Glutamatergic neuron (in vitro differentiated cells): ENCODE measurements around the gene ARIH2. TPM values are rescaled to one million over a fixed set of nuclear protein-coding genes. Genes with fewer than 3 reads are reported as not detected.

ENCODE experiments used
- DNase-seq: peaks from one replicate; pipeline ENCODE4 v3.0.0; 2022
- H3K27ac Mint-ChIP-seq: one replicate; pipeline ENCODE4 v1.8.0; 2020; ENCODE audit warnings: mild to moderate bottlenecking, mixed read lengths, inconsistent platforms; ENCODE audit not compliant: unreplicated experiment
- H3K27me3 Mint-ChIP-seq: one replicate; pipeline ENCODE4 v1.8.0; 2020; ENCODE audit warnings: mild to moderate bottlenecking, moderate library complexity, mixed read lengths, inconsistent platforms; ENCODE audit not compliant: unreplicated experiment
- H3K36me3 Mint-ChIP-seq: one replicate; pipeline ENCODE4 v1.8.0; 2020; ENCODE audit warnings: mild to moderate bottlenecking, mixed read lengths, inconsistent platforms; ENCODE audit not compliant: unreplicated experiment
- H3K4me1 Mint-ChIP-seq: one replicate; pipeline ENCODE4 v1.8.0; 2020; ENCODE audit warnings: mild to moderate bottlenecking, low read depth, mixed read lengths, inconsistent platforms; ENCODE audit not compliant: unreplicated experiment
- H3K4me3 Mint-ChIP-seq: one replicate; pipeline ENCODE4 v1.8.0; 2020; ENCODE audit warnings: mild to moderate bottlenecking, mixed read lengths, inconsistent platforms; ENCODE audit not compliant: unreplicated experiment
- H3K9me3 Mint-ChIP-seq: one replicate; pipeline ENCODE4 v1.8.0; 2020; ENCODE audit warnings: mild to moderate bottlenecking, moderate library complexity, mixed read lengths, inconsistent platforms; ENCODE audit not compliant: unreplicated experiment
- CTCF ChIP-seq: fragments of 200-600 bp; sonication (generic); IDR thresholded peaks from one replicate; pipeline ENCODE4 v1.5.0; 2021; ENCODE audit not compliant: partially characterized antibody, unreplicated experiment
- total RNA-seq: library from RNA; stranded (reverse); fragmentation: NEBNext Ultra II Directional; extraction: Animal tissue kit (Norgen Biotek cat#: 25700); gene quantifications from one replicate; pipeline ENCODE4 v1.2.1, GENCODE V29; 2021; ENCODE audit not compliant: unreplicated experiment

ARIH2 gene
- total RNA-seq, 1 donor from 2014 or later = 74.6 TPM

GRCh38 chr3:49009396-49009795, 90.8 kb downstream of the ARIH2 start:
- TF ChIP-seq CTCF = no peak
- peak overlapping the region; percentile 43 for H3K27ac Mint-ChIP-seq
- no peak for DNase-seq
- H3K4me1 Mint-ChIP-seq = peaks cover 7% of the 10 kb centered on the region
- peak overlapping the region; percentile 31 for H3K4me3 Mint-ChIP-seq
- H3K9me3 Mint-ChIP-seq = peaks cover 7% of the 10 kb centered on the region
- H3K27me3 Mint-ChIP-seq = peaks cover 3% of the 10 kb centered on the region
- H3K36me3 Mint-ChIP-seq = no peaks in the 10 kb centered on the region

DNA sequence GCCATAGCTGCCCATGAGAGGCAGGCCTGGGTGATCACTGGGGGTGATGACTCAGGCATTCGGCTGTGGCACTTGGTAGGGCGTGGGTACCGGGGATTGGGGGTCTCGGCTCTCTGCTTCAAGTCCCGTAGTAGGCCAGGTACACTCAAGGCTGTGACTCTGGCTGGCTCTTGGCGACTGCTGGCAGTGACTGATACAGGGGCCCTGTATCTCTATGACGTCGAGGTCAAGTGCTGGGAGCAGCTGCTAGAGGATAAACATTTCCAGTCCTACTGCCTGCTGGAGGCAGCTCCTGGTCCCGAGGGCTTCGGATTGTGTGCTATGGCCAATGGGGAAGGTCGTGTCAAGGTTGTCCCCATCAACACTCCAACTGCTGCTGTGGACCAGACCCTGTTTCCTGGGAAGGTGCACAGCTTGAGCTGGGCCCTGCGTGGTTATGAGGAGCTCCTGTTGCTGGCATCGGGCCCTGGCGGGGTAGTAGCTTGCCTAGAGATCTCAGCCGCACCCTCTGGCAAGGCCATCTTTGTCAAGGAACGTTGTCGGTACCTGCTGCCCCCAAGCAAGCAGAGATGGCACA, 93.9 kb downstream of the ARIH2 start:
- Mint-ChIP-seq H3K27ac (no peak overlapping the region), H3K9me3 (peaks cover 6% of the 10 kb centered on the region), H3K4me1 (peaks cover 7% of the 10 kb centered on the region), H3K36me3 (no peaks in the 10 kb centered on the region), H3K27me3 (peaks cover 9% of the 10 kb centered on the region), H3K4me3 (no peak overlapping the region)
- TF ChIP-seq CTCF = no peak
- DNase-seq = no peak

GRCh38 chr3:49013113-49013737, 94.6 kb downstream of the ARIH2 start:
- no peaks in the 10 kb centered on the region for H3K36me3 Mint-ChIP-seq
- TF ChIP-seq CTCF = no peak
- peaks cover 5% of the 10 kb centered on the region for H3K9me3 Mint-ChIP-seq
- H3K27me3 Mint-ChIP-seq = peaks cover 9% of the 10 kb centered on the region
- H3K27ac Mint-ChIP-seq = no peak overlapping the region
- H3K4me3 Mint-ChIP-seq = no peak overlapping the region
- DNase-seq = no peak
- H3K4me1 Mint-ChIP-seq = peaks cover 3% of the 10 kb centered on the region

DNA sequence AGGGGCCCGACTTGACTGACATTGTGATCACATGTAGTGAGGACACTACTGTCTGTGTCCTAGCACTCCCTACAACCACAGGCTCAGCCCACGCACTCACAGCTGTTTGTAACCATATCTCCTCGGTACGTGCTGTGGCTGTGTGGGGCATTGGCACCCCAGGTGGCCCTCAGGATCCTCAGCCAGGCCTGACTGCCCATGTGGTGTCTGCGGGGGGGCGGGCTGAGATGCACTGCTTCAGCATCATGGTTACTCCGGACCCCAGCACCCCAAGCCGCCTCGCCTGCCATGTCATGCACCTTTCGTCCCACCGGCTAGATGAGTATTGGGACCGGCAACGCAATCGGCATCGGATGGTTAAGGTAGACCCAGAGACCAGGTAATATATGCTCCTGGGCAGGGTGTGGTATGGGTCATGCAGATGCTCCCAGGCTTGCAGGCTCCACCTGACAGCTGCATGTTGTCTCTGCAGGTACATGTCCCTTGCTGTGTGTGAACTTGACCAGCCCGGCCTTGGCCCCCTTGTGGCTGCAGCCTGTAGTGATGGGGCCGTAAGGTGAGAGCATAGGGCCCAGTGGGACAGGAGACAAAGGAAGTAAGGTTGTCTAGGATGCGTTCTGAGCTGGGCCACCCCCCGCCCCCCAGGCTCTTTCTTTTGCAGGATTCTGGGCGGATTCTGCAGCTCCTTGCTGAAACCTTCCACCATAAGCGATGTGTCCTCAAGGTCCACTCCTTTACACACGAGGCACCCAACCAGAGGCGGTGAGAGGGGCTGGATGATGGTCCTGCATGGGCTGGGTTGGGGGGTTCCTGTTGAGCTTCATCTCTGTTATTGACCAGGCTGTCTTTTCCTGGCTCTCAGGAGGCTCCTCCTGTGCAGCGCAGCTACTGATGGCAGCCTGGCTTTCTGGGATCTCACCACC, 95.4 kb downstream of the ARIH2 start:
- Mint-ChIP-seq H3K4me1 (peaks cover 2% of the 10 kb centered on the region), H3K4me3 (no peak overlapping the region), H3K27me3 (peaks cover 11% of the 10 kb centered on the region), H3K36me3 (no peaks in the 10 kb centered on the region), H3K9me3 (peaks cover 8% of the 10 kb centered on the region), H3K27ac (no peak overlapping the region)
- DNase-seq = peak; percentile 71
- peak; percentile 81 for TF ChIP-seq CTCF
